ENCODE measurements around the gene ATP11A. TPM values are rescaled to one million over a fixed set of nuclear protein-coding genes. Genes with fewer than 3 reads are reported as not detected.

The ATP11A gene
- total and polyA plus RNA-seq, 9 of the 15 experiments (the other 6 are each of a cell fraction or from before 2014, with no cell fraction given) = 0.38 to 34.2 (median 4.2) TPM

- no peak overlapping the region for H2AFZ ChIP-seq (ENCODE audit: low read depth, low read length)
- ChIA-PET CTCF (ENCODE audit: low intra/inter-chr PET ratio) (no interaction called here), POLR2A (no interaction called here)
- intact Hi-C loops (cut with micrococcal nuclease) = no loop called here
- in situ Hi-C loops (cut with MboI) = no loop called here
- DNase-seq (ENCODE audit: extremely low read depth in 1 of 4, low spot score in 3 of 4) (no peak), FAIRE-seq (no peak), ATAC-seq (no peak)
- no TSS peak for BruUV-seq (replicated peaks)
- H3K79me2 ChIP-seq (ENCODE audit: control insufficient read depth, insufficient read depth, low read length) = no peaks in the 10 kb centered on the region
- no peak overlapping the region for H3K4me3 ChIP-seq
- no peak overlapping the region for H3K9ac ChIP-seq (ENCODE audit: insufficient read depth in 1 of 2, low read depth in 2 of 2, low read length in 2 of 2)
- 96% methylated on average over 4 of the region's 10 CpGs for WGBS (ENCODE audit: insufficient coverage, low coverage, missing lambda C conversion rate)
- H3K27me3 ChIP-seq (ENCODE audit: control insufficient read depth in 2 of 2, insufficient read depth in 2 of 2, low read length in 2 of 2) = no peaks in the 10 kb centered on the region
- H3K36me3 ChIP-seq (ENCODE audit: control insufficient read depth, insufficient read depth, low read length) = peaks cover 43% of the 10 kb centered on the region; the same call in 2 of the 3 replicates
- H3K27ac ChIP-seq (ENCODE audit: extremely low read depth, low read depth, low read length) = no peak overlapping the region
- H4K20me1 ChIP-seq (replicated peaks; ENCODE audit: control insufficient read depth, insufficient read depth, low read length) = no peaks in the 10 kb centered on the region
- H3K4me1 ChIP-seq (replicated peaks in 1 of 2; ENCODE audit: control insufficient read depth in 2 of 2, insufficient read depth in 2 of 2, low read length in 2 of 2) = no peaks in the 10 kb centered on the region; a peak in 1 of 5 replicates
- no peaks in the 10 kb centered on the region for H3K9me3 ChIP-seq (replicated peaks; ENCODE audit: control insufficient read depth, insufficient read depth, low read depth, low read length)
- no peak overlapping the region for H3K4me2 ChIP-seq (ENCODE audit: insufficient read depth, low read length)
- no peaks in the 10 kb centered on the region for H3K9me1 ChIP-seq (ENCODE audit: control insufficient read depth, insufficient read depth, low read length)
- TF ChIP-seq SREBF1 (IDR thresholded peaks at IDR 0.05; ENCODE audit: borderline replicate concordance, low read depth, low read length) (no peak), MAFK (IDR thresholded peaks at IDR 0.05; ENCODE audit: low read length) (no peak), SOX6 (IDR thresholded peaks at IDR 0.05) (no peak), PML (IDR thresholded peaks at IDR 0.05; ENCODE audit: low read length) (no peak), IFI16 (CRISPR knock-in tag; IDR thresholded peaks at IDR 0.05) (no peak), BDP1 (IDR thresholded peaks at IDR 0.05; ENCODE audit: insufficient read depth, insufficient read length) (no peak), TGIF2 (CRISPR knock-in tag; IDR thresholded peaks at IDR 0.05) (no peak), HDAC6 (IDR thresholded peaks at IDR 0.05; ENCODE audit: low read depth, low read length) (no peak), ARID2 (IDR thresholded peaks at IDR 0.05) (no peak), ETV6 (IDR thresholded peaks at IDR 0.05; ENCODE audit: borderline replicate concordance in 1 of 2, low read depth in 2 of 2, low read length in 1 of 2) (no peak), ETV6 (CRISPR knock-in tag; IDR thresholded peaks at IDR 0.05; ENCODE audit: borderline replicate concordance) (no peak), MBD2 (IDR thresholded peaks at IDR 0.05; ENCODE audit: borderline replicate concordance, low read depth) (no peak)
- TF ChIP-seq, protein P1, sequence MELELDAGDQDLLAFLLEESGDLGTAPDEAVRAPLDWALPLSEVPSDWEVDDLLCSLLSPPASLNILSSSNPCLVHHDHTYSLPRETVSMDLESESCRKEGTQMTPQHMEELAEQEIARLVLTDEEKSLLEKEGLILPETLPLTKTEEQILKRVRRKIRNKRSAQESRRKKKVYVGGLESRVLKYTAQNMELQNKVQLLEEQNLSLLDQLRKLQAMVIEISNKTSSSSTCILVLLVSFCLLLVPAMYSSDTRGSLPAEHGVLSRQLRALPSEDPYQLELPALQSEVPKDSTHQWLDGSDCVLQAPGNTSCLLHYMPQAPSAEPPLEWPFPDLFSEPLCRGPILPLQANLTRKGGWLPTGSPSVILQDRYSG (tag; conservative IDR thresholded peaks at IDR 0.05; ENCODE audit: low read depth) = no peak
Measured at GRCh38 chr13:112835796-112836195, 146.0 kb downstream of the ATP11A start.
